Erythroblast (primary cell): ENCODE results near the gene ZIC2.

Experiments
- DNase-seq, 2 experiments: peaks; one replicate each; lab custom pipeline; 2025; lab: John Stamatoyannopoulos, UW
- GATA1 ChIP-seq: IDR thresholded peaks from 2 replicates; pipeline ENCODE4 v1.6.1; 2011; ENCODE audit warnings: low read depth, mild to moderate bottlenecking, control low read depth, low read length, moderate library complexity
- POLR2A ChIP-seq: IDR thresholded peaks from 2 replicates; pipeline ENCODE4 v1.6.1; 2011; ENCODE audit warnings: mild to moderate bottlenecking, low read length

Gene ZIC2

GRCh38 chr13:99953138-99953755 is 28.3 kb upstream of the ZIC2 start:
- DNase-seq = no peak
- TF ChIP-seq GATA1 (no peak), POLR2A (no peak)

GRCh38 chr13:99955107-99955746 is 26.4 kb upstream of the ZIC2 start:
- no peak for DNase-seq
- TF ChIP-seq POLR2A (no peak), GATA1 (no peak)

GRCh38 chr13:99955747-99956472 is 25.7 kb upstream of the ZIC2 start:
- TF ChIP-seq GATA1 (no peak), POLR2A (no peak)
- DNase-seq = no peak

GRCh38 chr13:99956473-99957349 is 24.9 kb upstream of the ZIC2 start:
- no peak for TF ChIP-seq GATA1
- no peak for TF ChIP-seq POLR2A
- DNase-seq = no peak

- TF ChIP-seq POLR2A = no peak
- no peak for DNase-seq
Observed at GRCh38 chr13:99958406-99959126, 23.0 kb upstream of the ZIC2 start.

- no peak for TF ChIP-seq POLR2A
- no peak for TF ChIP-seq GATA1
- DNase-seq = no peak
Observed at GRCh38 chr13:99959127-99959539, 22.5 kb upstream of the ZIC2 start.

- no peak for DNase-seq
- TF ChIP-seq POLR2A (no peak), GATA1 (no peak)
Observed at GRCh38 chr13:99959540-99960230, 21.9 kb upstream of the ZIC2 start.

- no peak for DNase-seq
- TF ChIP-seq POLR2A = no peak
- no peak for TF ChIP-seq GATA1
Observed at GRCh38 chr13:99960663-99961311, 20.8 kb upstream of the ZIC2 start.

- DNase-seq = no peak
- TF ChIP-seq GATA1 (no peak), POLR2A (no peak)
Observed at GRCh38 chr13:99961636-99962035, 19.9 kb upstream of the ZIC2 start.

GRCh38 chr13:99962242-99962641 is 19.3 kb upstream of the ZIC2 start:
- DNase-seq = no peak
- no peak for TF ChIP-seq POLR2A
- no peak for TF ChIP-seq GATA1

- DNase-seq = no peak
- TF ChIP-seq GATA1 (no peak), POLR2A (no peak)
Observed at GRCh38 chr13:99963816-99964339, 17.7 kb upstream of the ZIC2 start.
